GM15510 (cell line): Measurements from ENCODE around the gene TP53I11.

Experiments used
- POLR2A ChIP-seq: IDR thresholded peaks from 3 replicates; pipeline ENCODE4 v1.6.1; 2011; ENCODE audit warnings: borderline replicate concordance; ENCODE audit not compliant: insufficient read length; ENCODE audit errors: extremely low read depth

The TP53I11 gene

GRCh38 chr11:44910591-44910990 is 40.1 kb downstream of the TP53I11 start:
- no peak for TF ChIP-seq POLR2A

- TF ChIP-seq POLR2A, result no peak
Measured at GRCh38 chr11:44909557-44909956, 41.1 kb downstream of the TP53I11 start.

- TF ChIP-seq POLR2A, result no peak
Measured at GRCh38 chr11:44906649-44907048, 44.0 kb downstream of the TP53I11 start.

GRCh38 chr11:44905131-44905866 is 45.4 kb downstream of the TP53I11 start:
- TF ChIP-seq POLR2A, result no peak

GRCh38 chr11:44904261-44905020 is 46.2 kb downstream of the TP53I11 start:
- no peak for TF ChIP-seq POLR2A

- no peak for TF ChIP-seq POLR2A
Measured at GRCh38 chr11:44903518-44903917, 47.2 kb downstream of the TP53I11 start.

GRCh38 chr11:44903035-44903434 is 47.6 kb downstream of the TP53I11 start:
- TF ChIP-seq POLR2A, result no peak

GRCh38 chr11:44901786-44902185 is 48.9 kb downstream of the TP53I11 start:
- TF ChIP-seq POLR2A, result no peak

GRCh38 chr11:44901120-44901633 is 49.5 kb downstream of the TP53I11 start:
- no peak for TF ChIP-seq POLR2A

- no peak for TF ChIP-seq POLR2A
Measured at GRCh38 chr11:44899959-44900358, 50.7 kb downstream of the TP53I11 start.

GRCh38 chr11:44893846-44894617 is 56.7 kb downstream of the TP53I11 start:
- TF ChIP-seq POLR2A, result no peak

- TF ChIP-seq POLR2A, result no peak
Measured at GRCh38 chr11:44893308-44893822, 57.3 kb downstream of the TP53I11 start.

GRCh38 chr11:44892843-44893242 is 57.8 kb downstream of the TP53I11 start:
- no peak for TF ChIP-seq POLR2A

- TF ChIP-seq POLR2A, result no peak
Measured at GRCh38 chr11:44889266-44889665, 61.4 kb downstream of the TP53I11 start.

- TF ChIP-seq POLR2A, result no peak
Measured at GRCh38 chr11:44887636-44888035, 63.0 kb downstream of the TP53I11 start.
